GM12892 (cell line): Measurements from ENCODE around the gene CDON.
"Not testable (repeated sequence)": the region's sequence is repeated elsewhere in the genome, so short reads cannot be mapped to it uniquely, and the experiment has no call there.

Experiments used
- DNase-seq: peaks from one replicate; pipeline ENCODE4 v3.0.0; 2011; ENCODE audit not compliant: insufficient read length
- FAIRE-seq: peaks from 2 replicates; lab custom pipeline; 2011; peaks lifted over from hg19 to GRCh38; lab: Jason Lieb, UNC
- POLR2A ChIP-seq: IDR thresholded peaks from 2 replicates; pipeline ENCODE4 v1.6.1; 2011; ENCODE audit warnings: low read depth, low read length, control low read depth
- POLR2AphosphoS5 ChIP-seq: IDR thresholded peaks from 2 replicates; pipeline ENCODE4 v1.6.1; 2011; ENCODE audit warnings: low read depth, low read length, control low read depth
- TAF1 ChIP-seq: IDR thresholded peaks from 2 replicates; pipeline ENCODE4 v1.6.1; 2011; ENCODE audit warnings: low read depth, mild to moderate bottlenecking, control low read depth, low read length, borderline replicate concordance

Gene CDON

DNA sequence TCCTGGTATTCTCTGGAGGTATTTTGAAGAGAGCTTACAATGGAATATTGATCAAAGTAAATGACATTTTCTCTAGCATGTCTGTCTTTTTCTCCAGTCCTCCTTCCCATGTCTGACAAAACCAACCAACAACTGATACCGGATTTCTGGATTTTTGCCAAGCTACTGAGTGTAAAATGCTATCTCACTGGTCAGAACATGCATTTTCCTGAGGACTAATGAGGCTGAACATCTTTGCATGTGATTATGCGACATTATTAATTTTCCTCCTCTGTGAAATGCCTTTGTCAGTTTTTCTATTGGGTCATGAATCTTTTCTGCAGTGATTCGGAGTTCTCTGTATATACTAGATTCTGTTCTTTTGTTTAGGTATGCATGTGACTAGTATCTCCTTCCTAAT, 51.4 kb downstream of the CDON start:
- peak; percentile 38 for FAIRE-seq
- no peak for DNase-seq

DNA sequence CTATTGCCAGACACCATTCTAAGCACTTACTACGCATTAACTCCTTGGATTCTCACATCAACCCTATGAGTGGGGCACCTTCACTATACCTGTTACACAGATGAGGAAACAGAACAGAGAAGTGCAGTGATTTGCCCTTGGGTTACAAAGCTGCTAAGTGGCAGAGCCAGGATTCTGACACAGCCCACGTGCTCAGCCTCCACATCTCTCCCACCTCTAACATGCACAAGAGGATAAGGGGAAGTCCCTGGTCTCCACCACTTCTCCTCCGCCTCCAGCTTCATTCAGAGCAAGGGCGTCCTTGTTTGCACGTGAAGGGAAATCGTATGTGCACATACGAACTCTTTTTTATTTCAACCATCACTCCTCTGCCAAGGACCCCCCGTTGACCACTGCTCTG, 53.7 kb downstream of the CDON start:
- FAIRE-seq (no peak), DNase-seq (no peak)
- no peak for TF ChIP-seq POLR2A
- no peak for TF ChIP-seq TAF1
- no peak for TF ChIP-seq POLR2AphosphoS5

More for the DNA sequence above, 51.4 kb downstream of the CDON start:
- no peak for TF ChIP-seq POLR2A
- no peak for TF ChIP-seq TAF1
- TF ChIP-seq POLR2AphosphoS5, result no peak

GRCh38 chr11:126007238-126007637, 55.4 kb downstream of the CDON start:
- FAIRE-seq (no peak), DNase-seq (no peak)
- no peak for TF ChIP-seq POLR2A
- no peak for TF ChIP-seq TAF1
- TF ChIP-seq POLR2AphosphoS5, result no peak

GRCh38 chr11:126006068-126006467, 56.6 kb downstream of the CDON start:
- no peak for FAIRE-seq
- TF ChIP-seq POLR2AphosphoS5 (no peak), TAF1 (no peak), POLR2A (no peak)
- DNase-seq, result no peak

DNA sequence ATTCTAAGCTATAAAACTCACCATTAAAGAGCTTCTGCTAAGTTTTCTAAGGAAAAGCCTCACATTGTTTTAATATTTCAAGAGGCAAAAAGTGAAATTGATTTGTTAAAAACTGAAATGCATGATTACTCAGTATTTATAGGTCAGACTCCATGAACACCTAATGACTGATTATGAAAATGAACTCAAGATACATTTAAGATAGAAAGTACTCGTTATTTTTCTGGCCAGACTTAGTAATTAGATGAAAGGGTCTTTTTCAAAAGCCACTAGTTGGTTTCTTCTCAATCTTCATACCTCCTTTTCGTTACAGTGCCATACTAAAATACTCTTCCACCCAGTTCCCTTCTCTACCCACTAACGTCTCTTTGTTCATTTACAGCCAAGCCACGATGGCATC, 60.5 kb downstream of the CDON start:
- TF ChIP-seq POLR2AphosphoS5 (no peak), POLR2A (no peak), TAF1 (no peak)
- DNase-seq (no peak), FAIRE-seq (no peak)

DNA sequence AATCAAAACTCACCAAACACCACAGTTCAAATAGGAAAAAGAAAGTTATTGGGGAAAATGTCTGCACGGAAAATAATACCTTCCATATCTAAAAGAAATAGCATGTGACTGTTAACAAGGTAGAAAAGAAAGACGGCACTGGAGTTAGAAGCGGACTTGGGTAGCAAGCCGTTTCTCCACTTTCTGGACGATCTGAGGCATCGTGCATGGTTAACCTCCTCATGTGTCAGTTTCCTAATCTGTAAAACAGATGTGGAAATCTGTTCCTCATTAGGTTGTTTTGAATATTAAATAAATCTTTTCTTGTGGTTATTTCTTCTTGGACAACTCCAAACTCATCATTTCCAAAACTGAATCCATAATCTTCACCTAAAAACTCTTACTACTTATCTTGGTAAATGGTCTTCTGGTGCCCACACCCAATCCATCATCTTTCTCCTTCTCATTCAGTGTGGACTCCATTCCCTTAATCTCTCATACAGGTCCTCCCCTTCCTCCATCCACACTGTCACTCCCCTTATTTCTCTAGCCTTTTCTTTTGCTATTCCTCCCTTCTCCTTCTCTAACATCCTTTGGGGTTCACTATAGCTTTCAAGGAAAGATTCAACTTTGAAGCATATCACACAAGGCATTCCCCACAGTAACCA, 63.3 kb downstream of the CDON start:
- DNase-seq (no peak), FAIRE-seq (no peak)
- TF ChIP-seq POLR2AphosphoS5 (no peak), POLR2A (no peak), TAF1 (no peak)

GRCh38 chr11:125998267-125998666, 64.4 kb downstream of the CDON start:
- TF ChIP-seq POLR2AphosphoS5 (no peak), TAF1 (no peak), POLR2A (no peak)
- no peak for DNase-seq
- FAIRE-seq, result no peak

- TF ChIP-seq TAF1, result no peak
- FAIRE-seq (peak; percentile 79), DNase-seq (no peak)
These were observed 67.4 kb downstream of the CDON start for GRCh38 chr11:125995313-125995712.

DNA sequence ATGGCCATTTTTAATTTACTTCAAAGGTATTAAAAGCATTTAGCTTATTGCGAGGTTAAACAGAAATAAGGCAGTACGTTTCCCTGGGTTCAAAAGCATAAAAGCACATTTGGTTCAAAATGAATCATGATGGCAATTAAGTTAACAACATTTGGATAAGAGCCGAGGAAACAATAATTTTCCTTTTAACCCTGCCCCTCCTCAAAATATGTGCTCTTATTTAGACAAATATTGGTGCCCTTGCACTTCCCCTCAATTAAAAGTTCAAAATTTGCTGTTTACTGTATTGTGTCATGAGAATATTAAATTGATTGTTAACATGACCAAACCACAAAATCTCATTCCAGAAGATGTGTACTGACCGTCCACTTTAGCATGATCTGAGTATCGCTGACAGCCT, 68.2 kb downstream of the CDON start:
- TF ChIP-seq TAF1 (no peak), POLR2A (no peak), POLR2AphosphoS5 (no peak)
- FAIRE-seq, result peak; percentile 50
- DNase-seq, result no peak

- DNase-seq (no peak), FAIRE-seq (no peak)
- TF ChIP-seq POLR2AphosphoS5 (no peak), POLR2A (no peak), TAF1 (no peak)
These were observed 69.8 kb downstream of the CDON start for GRCh38 chr11:125992893-125993292.

DNA sequence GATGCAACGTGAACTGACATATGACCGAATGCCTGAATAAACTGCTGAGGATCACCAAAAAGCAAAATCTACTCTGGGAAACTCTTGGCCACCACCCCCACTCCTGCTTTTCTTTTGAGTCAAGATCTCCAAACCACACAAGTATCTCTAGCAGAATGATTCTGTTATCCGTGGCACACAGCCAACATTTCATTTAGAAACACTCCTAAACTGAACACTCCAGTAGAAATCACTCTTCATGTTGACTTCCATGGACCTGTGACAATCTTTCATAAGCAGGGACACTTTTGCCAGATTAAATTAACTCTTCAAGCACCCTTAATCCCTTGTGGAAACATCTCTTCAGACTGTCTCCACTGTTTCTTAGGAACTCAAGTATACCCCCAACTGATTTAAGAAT, 72.4 kb downstream of the CDON start:
- no peak for FAIRE-seq
- TF ChIP-seq POLR2AphosphoS5 (no peak), TAF1 (no peak), POLR2A (no peak)
- DNase-seq, result no peak

- DNase-seq (no peak), FAIRE-seq (no peak)
- TF ChIP-seq POLR2A (no peak), TAF1 (no peak), POLR2AphosphoS5 (no peak)
These were observed 75.5 kb downstream of the CDON start for GRCh38 chr11:125987066-125987641.

- not testable (repeated sequence) for FAIRE-seq, DNase-seq
These were observed 76.7 kb downstream of the CDON start for GRCh38 chr11:125985956-125986355.
